Parathyroid adenoma (tissue), 2 donors: ENCODE measurements around the gene CYP4F22.

Source experiments
- H2AFZ ChIP-seq: fragments of 300-600 bp; sonication (generic); one replicate; pipeline ENCODE4 v1.7.0; 2017; ENCODE audit warnings: antibody characterized with exemption, mild to moderate bottlenecking
- H3K27ac ChIP-seq: fragments of 300-600 bp; sonication (generic); one replicate; pipeline ENCODE4 v1.7.0; 2017
- H3K27me3 ChIP-seq: fragments of 300-600 bp; sonication (generic); one replicate; pipeline ENCODE4 v1.7.0; 2017; ENCODE audit warnings: low read length; ENCODE audit not compliant: control insufficient read depth, insufficient read depth
- H3K36me3 ChIP-seq: fragments of 300-600 bp; sonication (generic); one replicate; pipeline ENCODE4 v1.7.0; 2017; ENCODE audit warnings: low read length; ENCODE audit not compliant: control insufficient read depth, insufficient read depth
- H3K4me1 ChIP-seq: fragments of 300-600 bp; sonication (generic); one replicate; pipeline ENCODE4 v1.7.0; 2017; ENCODE audit warnings: control low read depth
- H3K4me2 ChIP-seq: fragments of 300-600 bp; sonication (generic); one replicate; pipeline ENCODE4 v1.7.0; 2017; ENCODE audit warnings: low read length
- H3K4me3 ChIP-seq: fragments of 300-600 bp; sonication (generic); one replicate; pipeline ENCODE4 v1.7.0; 2017; ENCODE audit warnings: low read depth, low read length
- H3K79me2 ChIP-seq: fragments of 300-600 bp; sonication (generic); one replicate; pipeline ENCODE4 v1.7.0; 2017; ENCODE audit warnings: control low read depth
- H3K9ac ChIP-seq: fragments of 300-600 bp; sonication (generic); one replicate; pipeline ENCODE4 v1.7.0; 2017; ENCODE audit warnings: mild to moderate bottlenecking
- H3K9me3 ChIP-seq: fragments of 300-600 bp; sonication (generic); one replicate; pipeline ENCODE4 v1.7.0; 2017; ENCODE audit warnings: low read length; ENCODE audit not compliant: control insufficient read depth
- CTCF ChIP-seq: fragments of 300-600 bp; sonication (generic); IDR thresholded peaks from one replicate; pipeline ENCODE4 v1.7.0; 2017; ENCODE audit warnings: antibody characterized with exemption, mild to moderate bottlenecking
- donor health status: primary hyperparathyroidism.

Gene CYP4F22

DNA sequence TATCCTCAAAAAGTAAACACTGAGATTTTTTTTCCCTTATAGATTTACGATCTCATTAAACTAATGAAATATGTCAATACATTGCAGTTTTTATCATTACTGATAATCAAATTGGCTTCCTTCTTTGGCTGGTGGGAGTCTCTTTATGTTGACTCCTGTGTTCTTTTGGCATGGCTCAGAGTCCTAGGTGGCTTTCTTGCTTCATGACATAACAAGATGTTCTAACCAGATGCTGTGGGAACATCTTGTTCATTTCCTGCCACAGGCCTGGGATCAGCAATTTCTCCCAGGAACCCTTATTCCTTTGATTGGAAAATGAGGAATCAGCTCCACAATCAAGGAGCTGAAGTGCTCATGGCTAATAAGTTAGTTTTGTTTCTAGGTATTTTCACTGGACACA, 13.2 kb upstream of the CYP4F22 start:
- H3K4me3 ChIP-seq, result no peak overlapping the region
- H3K9ac ChIP-seq, result no peak overlapping the region
- no peak overlapping the region for H3K27ac ChIP-seq
- no peaks in the 10 kb centered on the region for H3K36me3 ChIP-seq
- H2AFZ ChIP-seq, result no peak overlapping the region
- H3K79me2 ChIP-seq, result no peaks in the 10 kb centered on the region
- H3K4me2 ChIP-seq, result no peak overlapping the region
- no peak for TF ChIP-seq CTCF
- H3K9me3 ChIP-seq, result no peaks in the 10 kb centered on the region
- H3K27me3 ChIP-seq, result no peaks in the 10 kb centered on the region
- H3K4me1 ChIP-seq, result no peaks in the 10 kb centered on the region

GRCh38 chr19:15498156-15498858, 10.0 kb upstream of the CYP4F22 start:
- Histone ChIP-seq H3K36me3 (no peaks in the 10 kb centered on the region), H3K4me1 (no peaks in the 10 kb centered on the region), H3K27me3 (no peaks in the 10 kb centered on the region), H3K9ac (no peak overlapping the region), H2AFZ (no peak overlapping the region), H3K4me3 (no peak overlapping the region), H3K4me2 (no peak overlapping the region), H3K79me2 (no peaks in the 10 kb centered on the region), H3K9me3 (no peaks in the 10 kb centered on the region), H3K27ac (no peak overlapping the region)
- TF ChIP-seq CTCF, result no peak

GRCh38 chr19:15498910-15499309, 9.4 kb upstream of the CYP4F22 start:
- H3K9ac ChIP-seq, result no peak overlapping the region
- no peak for TF ChIP-seq CTCF
- no peak overlapping the region for H3K4me3 ChIP-seq

GRCh38 chr19:15501596-15501995, 6.7 kb upstream of the CYP4F22 start:
- H2AFZ ChIP-seq, result no peak overlapping the region
- no peak overlapping the region for H3K27ac ChIP-seq
- H3K4me3 ChIP-seq, result no peak overlapping the region
- no peak for TF ChIP-seq CTCF
- no peaks in the 10 kb centered on the region for H3K36me3 ChIP-seq
- H3K4me2 ChIP-seq, result no peak overlapping the region
- H3K79me2 ChIP-seq, result no peaks in the 10 kb centered on the region
- H3K9ac ChIP-seq, result no peak overlapping the region
- no peaks in the 10 kb centered on the region for H3K9me3 ChIP-seq
- no peaks in the 10 kb centered on the region for H3K4me1 ChIP-seq
- H3K27me3 ChIP-seq, result no peaks in the 10 kb centered on the region

More at GRCh38 chr19:15498910-15499309, 9.4 kb upstream of the CYP4F22 start:
- H3K36me3 ChIP-seq, result no peaks in the 10 kb centered on the region
- H3K27me3 ChIP-seq, result no peaks in the 10 kb centered on the region
- H3K27ac ChIP-seq, result no peak overlapping the region
- no peaks in the 10 kb centered on the region for H3K9me3 ChIP-seq
- no peak overlapping the region for H2AFZ ChIP-seq
- H3K79me2 ChIP-seq, result no peaks in the 10 kb centered on the region
- no peak overlapping the region for H3K4me2 ChIP-seq
- no peaks in the 10 kb centered on the region for H3K4me1 ChIP-seq

GRCh38 chr19:15502264-15502663, 6.1 kb upstream of the CYP4F22 start:
- no peak for TF ChIP-seq CTCF
- H3K9ac ChIP-seq, result no peak overlapping the region
- no peaks in the 10 kb centered on the region for H3K27me3 ChIP-seq
- no peaks in the 10 kb centered on the region for H3K9me3 ChIP-seq
- H3K27ac ChIP-seq, result no peak overlapping the region
- no peak overlapping the region for H3K4me2 ChIP-seq
- H3K36me3 ChIP-seq, result no peaks in the 10 kb centered on the region
- no peaks in the 10 kb centered on the region for H3K4me1 ChIP-seq
- no peak overlapping the region for H2AFZ ChIP-seq
- H3K4me3 ChIP-seq, result no peak overlapping the region
- no peaks in the 10 kb centered on the region for H3K79me2 ChIP-seq
